DMS153 treated with DMSO at 0.1 percent for 48 hours (cell line): ENCODE results near the gene CAPZA1.
"Not testable (repeated sequence)": the region's sequence is repeated elsewhere in the genome, so short reads cannot be mapped to it uniquely, and the experiment has no call there.

Experiments
- DNase-seq: peaks from one replicate; lab custom pipeline; 2025; ENCODE audit not compliant: unreplicated experiment; lab: John Stamatoyannopoulos, UW

Gene CAPZA1

GRCh38 chr1:112626887-112627286, 7.3 kb downstream of the CAPZA1 start:
- no peak for DNase-seq

GRCh38 chr1:112628516-112628915, 8.9 kb downstream of the CAPZA1 start:
- DNase-seq: no peak

GRCh38 chr1:112629256-112629655, 9.6 kb downstream of the CAPZA1 start:
- no peak for DNase-seq

- no peak for DNase-seq
Measured at GRCh38 chr1:112633628-112634027, 14.0 kb downstream of the CAPZA1 start.

- DNase-seq: no peak
Measured at GRCh38 chr1:112634367-112634766, 14.7 kb downstream of the CAPZA1 start.

GRCh38 chr1:112636056-112636455, 16.4 kb downstream of the CAPZA1 start:
- DNase-seq: no peak

GRCh38 chr1:112636597-112637253, 17.1 kb downstream of the CAPZA1 start:
- no peak for DNase-seq

- no peak for DNase-seq
Measured at GRCh38 chr1:112637254-112638109, 17.9 kb downstream of the CAPZA1 start.

GRCh38 chr1:112638110-112638428, 18.4 kb downstream of the CAPZA1 start:
- no peak for DNase-seq

- DNase-seq: not testable (repeated sequence)
Measured at GRCh38 chr1:112640437-112640836, 20.8 kb downstream of the CAPZA1 start.

- no peak for DNase-seq
Measured at GRCh38 chr1:112643080-112643479, 23.4 kb downstream of the CAPZA1 start.

GRCh38 chr1:112646225-112646624, 26.6 kb downstream of the CAPZA1 start:
- no peak for DNase-seq

GRCh38 chr1:112651205-112651604, 31.6 kb downstream of the CAPZA1 start:
- DNase-seq: no peak

GRCh38 chr1:112665857-112666256, 46.2 kb downstream of the CAPZA1 start:
- DNase-seq: no peak

- no peak for DNase-seq
Measured at GRCh38 chr1:112666946-112667345, 47.3 kb downstream of the CAPZA1 start.

- no peak for DNase-seq
Measured at GRCh38 chr1:112672009-112672408, 52.4 kb downstream of the CAPZA1 start.

GRCh38 chr1:112672842-112673241, 53.2 kb downstream of the CAPZA1 start:
- DNase-seq: no peak

- peak; percentile 2 for DNase-seq
Measured at GRCh38 chr1:112673592-112674439, 54.2 kb downstream of the CAPZA1 start.

GRCh38 chr1:112674440-112674985, 54.9 kb downstream of the CAPZA1 start, which contains the start of gene MOV10:
TSS of gene MOV10 (plus strand) at chr1:112674659. CDS start at chr1:112674913, 254 bp downstream.
- DNase-seq: peak; percentile 51

- DNase-seq: peak; percentile 11
Measured at GRCh38 chr1:112674986-112675727, 55.5 kb downstream of the CAPZA1 start.
